C4-2B (cell line): ENCODE results near the gene MICU1.

ENCODE experiments used
- ZFX ChIP-seq: fragments of 450-650 bp; IDR thresholded peaks from 2 replicates; pipeline ENCODE4 v1.6.1; 2017
- TF ChIP-seq, protein P1 (sequence below): fragments of 450-650 bp; conservative IDR thresholded peaks from 2 replicates; pipeline ENCODE4 v1.5.1; 2017; ENCODE audit warnings: mild to moderate bottlenecking

GRCh38 chr10:72348282-72348681, 277.6 kb downstream of the MICU1 start:
- TF ChIP-seq, protein P1, sequence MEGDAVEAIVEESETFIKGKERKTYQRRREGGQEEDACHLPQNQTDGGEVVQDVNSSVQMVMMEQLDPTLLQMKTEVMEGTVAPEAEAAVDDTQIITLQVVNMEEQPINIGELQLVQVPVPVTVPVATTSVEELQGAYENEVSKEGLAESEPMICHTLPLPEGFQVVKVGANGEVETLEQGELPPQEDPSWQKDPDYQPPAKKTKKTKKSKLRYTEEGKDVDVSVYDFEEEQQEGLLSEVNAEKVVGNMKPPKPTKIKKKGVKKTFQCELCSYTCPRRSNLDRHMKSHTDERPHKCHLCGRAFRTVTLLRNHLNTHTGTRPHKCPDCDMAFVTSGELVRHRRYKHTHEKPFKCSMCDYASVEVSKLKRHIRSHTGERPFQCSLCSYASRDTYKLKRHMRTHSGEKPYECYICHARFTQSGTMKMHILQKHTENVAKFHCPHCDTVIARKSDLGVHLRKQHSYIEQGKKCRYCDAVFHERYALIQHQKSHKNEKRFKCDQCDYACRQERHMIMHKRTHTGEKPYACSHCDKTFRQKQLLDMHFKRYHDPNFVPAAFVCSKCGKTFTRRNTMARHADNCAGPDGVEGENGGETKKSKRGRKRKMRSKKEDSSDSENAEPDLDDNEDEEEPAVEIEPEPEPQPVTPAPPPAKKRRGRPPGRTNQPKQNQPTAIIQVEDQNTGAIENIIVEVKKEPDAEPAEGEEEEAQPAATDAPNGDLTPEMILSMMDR: no peak
- TF ChIP-seq ZFX: no peak
